HEK293 (cell line): ENCODE data around the gene KDM6A.

ENCODE experiments used
- CTCF ChIA-PET: fragments of 350-600 bp; formaldehyde crosslinking; extraction: SDS; loops from one replicate; lab custom pipeline; 2021; ENCODE audit warnings: antibody characterized with exemption; lab: Yijun Ruan, JAX
- POLR2A ChIA-PET: fragments of 300-600 bp; formaldehyde crosslinking; extraction: SDS; loops from one replicate; lab custom pipeline; 2020; ENCODE audit warnings: antibody characterized with exemption, inconsistent platforms; lab: Yijun Ruan, JAX
- H3K27ac ChIP-seq: fragments of 200-500 bp; sonication (Bioruptor generic); 2 replicates; pipeline ENCODE4 v1.5.1; 2014; ENCODE audit warnings: low read depth, low read length, control low read depth, inconsistent platforms; ENCODE audit errors: extremely low read depth
- H3K36me3 ChIP-seq, 2 experiments: fragments of 200-500 bp in 1 of 2; sonication (Bioruptor generic) in 1 of 2; 1 replicate in 1 of 2; 2 replicates in 1 of 2; pipeline ENCODE4 v1.5.1; 2014 to 2017; ENCODE audit warnings: inconsistent platforms in 2 of 2, low read length in 2 of 2; ENCODE audit not compliant: control insufficient read depth in 2 of 2, insufficient read depth in 1 of 2
- H3K4me1 ChIP-seq: fragments of 200-500 bp; sonication (Bioruptor generic); 2 replicates; pipeline ENCODE4 v1.5.1; 2014; ENCODE audit warnings: mild to moderate bottlenecking, low read length, inconsistent platforms; ENCODE audit not compliant: control insufficient read depth, insufficient read depth
- H3K4me3 ChIP-seq: 2 replicates; pipeline ENCODE4 v1.5.1; 2011; ENCODE audit warnings: low read depth, mild to moderate bottlenecking, control low read depth, low read length, moderate library complexity
- H3K9me3 ChIP-seq: fragments of 200-500 bp; sonication (Bioruptor generic); 2 replicates; pipeline ENCODE4 v1.5.1; 2014; ENCODE audit warnings: low read depth, low read length, inconsistent platforms; ENCODE audit not compliant: control insufficient read depth, insufficient read depth
- EGR2 ChIP-seq: fragments of 450-650 bp; formaldehyde crosslinking; IDR thresholded peaks from 2 replicates; pipeline ENCODE4 v1.5.1; 2016; ENCODE audit warnings: low read depth, missing biosample characterization, missing genetic modification characterization
- FEZF1 ChIP-seq: fragments of 450-650 bp; formaldehyde crosslinking; IDR thresholded peaks from 2 replicates; pipeline ENCODE4 v1.5.1; 2016; ENCODE audit warnings: missing biosample characterization, missing genetic modification characterization
- GLI4 ChIP-seq: fragments of 450-650 bp; formaldehyde crosslinking; IDR thresholded peaks from 2 replicates; pipeline ENCODE4 v1.5.1; 2016; ENCODE audit warnings: missing biosample characterization, missing genetic modification characterization
- IKZF3 ChIP-seq: fragments of 450-650 bp; IDR thresholded peaks from 2 replicates; pipeline ENCODE4 v1.5.0; 2018; ENCODE audit warnings: missing biosample characterization, mild to moderate bottlenecking, missing genetic modification characterization, moderate library complexity
- KLF9 ChIP-seq: fragments of 450-650 bp; formaldehyde crosslinking; IDR thresholded peaks from 2 replicates; pipeline ENCODE4 v1.5.1; 2016; ENCODE audit warnings: missing biosample characterization, missing genetic modification characterization, low read depth
- SP7 ChIP-seq: fragments of 450-650 bp; formaldehyde crosslinking; IDR thresholded peaks from 2 replicates; pipeline ENCODE4 v1.5.1; 2016; ENCODE audit warnings: missing biosample characterization, missing genetic modification characterization
- YY1 ChIP-seq: fragments of 450-650 bp; formaldehyde crosslinking; IDR thresholded peaks from 2 replicates; pipeline ENCODE4 v1.5.1; 2018; ENCODE audit warnings: missing biosample characterization, missing genetic modification characterization
- ZBTB1 ChIP-seq: fragments of 450-650 bp; formaldehyde crosslinking; IDR thresholded peaks from 2 replicates; pipeline ENCODE4 v1.5.1; 2016; ENCODE audit warnings: missing biosample characterization, missing genetic modification characterization
- ZFHX2 ChIP-seq: fragments of 450-650 bp; formaldehyde crosslinking; conservative IDR thresholded peaks from 2 replicates; pipeline ENCODE4 v1.5.1; 2016; ENCODE audit warnings: missing biosample characterization, missing genetic modification characterization
- ZNF114 ChIP-seq: fragments of 450-650 bp; formaldehyde crosslinking; IDR thresholded peaks from 2 replicates; pipeline ENCODE4 v1.5.0; 2017; ENCODE audit warnings: missing biosample characterization, missing genetic modification characterization
- ZNF140 ChIP-seq: fragments of 450-650 bp; formaldehyde crosslinking; IDR thresholded peaks from 2 replicates; pipeline ENCODE4 v1.5.1; 2016; ENCODE audit warnings: missing biosample characterization, missing genetic modification characterization
- ZNF202 ChIP-seq: fragments of 450-650 bp; formaldehyde crosslinking; IDR thresholded peaks from 2 replicates; pipeline ENCODE4 v1.5.1; 2016; ENCODE audit warnings: missing biosample characterization, missing genetic modification characterization, borderline replicate concordance
- ZNF266 ChIP-seq: fragments of 450-650 bp; formaldehyde crosslinking; IDR thresholded peaks from 2 replicates; pipeline ENCODE4 v1.5.1; 2016; ENCODE audit warnings: missing biosample characterization, missing genetic modification characterization, low read depth
- ZNF404 ChIP-seq: fragments of 450-650 bp; formaldehyde crosslinking; IDR thresholded peaks from 2 replicates; pipeline ENCODE4 v1.5.1; 2017; ENCODE audit warnings: missing biosample characterization, missing genetic modification characterization
- ZNF521 ChIP-seq: fragments of 450-650 bp; formaldehyde crosslinking; IDR thresholded peaks from 2 replicates; pipeline ENCODE4 v1.5.1; 2017; ENCODE audit warnings: missing biosample characterization, mild to moderate bottlenecking, missing genetic modification characterization
- ZNF585B ChIP-seq: fragments of 450-650 bp; formaldehyde crosslinking; IDR thresholded peaks from 2 replicates; pipeline ENCODE4 v1.5.1; 2016; ENCODE audit warnings: missing biosample characterization, missing genetic modification characterization
- ZNF664 ChIP-seq: fragments of 450-650 bp; formaldehyde crosslinking; IDR thresholded peaks from 2 replicates; pipeline ENCODE4 v1.5.1; 2016; ENCODE audit warnings: missing biosample characterization, missing genetic modification characterization
- ZNF776 ChIP-seq: fragments of 450-650 bp; formaldehyde crosslinking; IDR thresholded peaks from 2 replicates; pipeline ENCODE4 v1.5.0; 2017; ENCODE audit warnings: missing biosample characterization, missing genetic modification characterization, borderline replicate concordance
- ZNF785 ChIP-seq: fragments of 450-650 bp; formaldehyde crosslinking; IDR thresholded peaks from 2 replicates; pipeline ENCODE4 v1.5.1; 2016; ENCODE audit warnings: missing biosample characterization, missing genetic modification characterization
- ZNF843 ChIP-seq: fragments of 450-650 bp; formaldehyde crosslinking; IDR thresholded peaks from 2 replicates; pipeline ENCODE4 v1.5.1; 2016; ENCODE audit warnings: missing biosample characterization, missing genetic modification characterization
- ZSCAN16 ChIP-seq: fragments of 450-650 bp; formaldehyde crosslinking; IDR thresholded peaks from 2 replicates; pipeline ENCODE4 v1.5.1; 2016; ENCODE audit warnings: missing biosample characterization, missing genetic modification characterization
- TF ChIP-seq, protein P1 (sequence below): fragments of 450-650 bp; formaldehyde crosslinking; IDR thresholded peaks from 2 replicates; pipeline ENCODE4 v1.5.1; 2016; ENCODE audit warnings: missing biosample characterization, missing genetic modification characterization
- TF ChIP-seq, protein P2 (sequence below): fragments of 450-650 bp; formaldehyde crosslinking; IDR thresholded peaks from 2 replicates; pipeline ENCODE4 v1.5.1; 2016; ENCODE audit warnings: missing biosample characterization, missing genetic modification characterization
- TF ChIP-seq, protein P3 (sequence below): fragments of 450-650 bp; formaldehyde crosslinking; IDR thresholded peaks from 2 replicates; pipeline ENCODE4 v1.5.1; 2016; ENCODE audit warnings: missing biosample characterization, missing genetic modification characterization
- TF ChIP-seq, protein P4 (sequence below): fragments of 450-650 bp; formaldehyde crosslinking; IDR thresholded peaks from 2 replicates; pipeline ENCODE4 v1.5.1; 2016; ENCODE audit warnings: missing biosample characterization, missing genetic modification characterization

KDM6A gene

DNA sequence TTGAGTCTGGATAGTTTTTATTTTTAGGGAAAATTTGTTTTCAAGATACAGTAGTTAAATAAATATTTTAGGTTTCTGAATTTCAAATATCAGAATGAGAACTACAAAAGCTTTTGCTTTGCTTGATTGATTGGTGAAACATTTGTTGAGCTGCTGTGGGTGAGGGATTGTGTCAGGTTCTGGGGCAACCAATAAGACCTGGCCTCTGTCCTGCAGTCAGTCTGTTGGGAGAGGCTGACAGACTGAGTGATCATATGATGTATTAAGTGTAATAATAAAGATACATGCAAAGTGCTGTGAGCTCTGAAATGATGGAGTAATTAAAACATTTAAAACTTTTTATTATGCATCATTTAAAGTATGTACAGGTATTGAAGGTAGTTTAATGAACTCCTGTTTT lies 9.6 kb downstream of the KDM6A start (continued):
- TF ChIP-seq FEZF1 (no peak), ZNF664 (no peak), ZNF140 (tag by site-specific recombination) (no peak), ZNF776 (no peak), SP7 (tag by site-specific recombination) (no peak), IKZF3 (tag by site-specific recombination) (no peak), ZNF266 (tag by site-specific recombination) (no peak), ZNF843 (tag by site-specific recombination) (no peak)
- TF ChIP-seq, protein P1, sequence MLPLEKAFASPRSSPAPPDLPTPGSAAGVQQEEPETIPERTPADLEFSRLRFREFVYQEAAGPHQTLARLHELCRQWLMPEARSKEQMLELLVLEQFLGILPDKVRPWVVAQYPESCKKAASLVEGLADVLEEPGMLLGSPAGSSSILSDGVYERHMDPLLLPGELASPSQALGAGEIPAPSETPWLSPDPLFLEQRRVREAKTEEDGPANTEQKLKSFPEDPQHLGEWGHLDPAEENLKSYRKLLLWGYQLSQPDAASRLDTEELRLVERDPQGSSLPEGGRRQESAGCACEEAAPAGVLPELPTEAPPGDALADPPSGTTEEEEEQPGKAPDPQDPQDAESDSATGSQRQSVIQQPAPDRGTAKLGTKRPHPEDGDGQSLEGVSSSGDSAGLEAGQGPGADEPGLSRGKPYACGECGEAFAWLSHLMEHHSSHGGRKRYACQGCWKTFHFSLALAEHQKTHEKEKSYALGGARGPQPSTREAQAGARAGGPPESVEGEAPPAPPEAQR (tag by site-specific recombination), result no peak
- TF ChIP-seq, all 188 proteins: peak for 0

DNA sequence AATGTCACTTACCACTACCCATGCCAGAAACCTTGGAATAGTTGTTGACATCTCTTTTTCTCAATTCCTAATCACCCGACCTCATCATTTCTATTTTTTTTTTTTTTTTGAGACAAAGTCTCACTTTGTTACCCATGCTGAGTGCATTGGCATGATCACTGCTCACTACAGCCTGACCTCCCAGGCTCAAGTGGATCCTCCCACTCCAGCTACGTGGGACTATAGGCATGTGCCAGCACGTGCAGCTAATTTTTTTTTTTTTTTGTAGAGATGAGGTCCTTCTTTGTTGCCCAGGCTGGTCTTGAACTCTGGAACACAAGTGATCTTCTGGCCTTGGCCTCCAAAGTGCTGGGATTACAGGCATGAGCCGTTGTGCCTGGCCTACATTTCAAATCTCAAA lies 12.0 kb downstream of the KDM6A start:
- POLR2A ChIA-PET, result no interaction called here
- Histone ChIP-seq H3K27ac (no peak overlapping the region), H3K9me3 (no peaks in the 10 kb centered on the region), H3K4me1 (no peaks in the 10 kb centered on the region), H3K4me3 (no peak overlapping the region), H3K36me3 (peaks cover 0 to 3% of the 10 kb centered on the region in 2 experiments; a peak in 1 of 3 replicates)
- CTCF ChIA-PET, result no interaction called here
- TF ChIP-seq ZNF114 (tag by site-specific recombination) (no peak), EGR2 (tag by site-specific recombination) (peak; percentile 58; the same call in 1 of the 2 replicates), ZFHX2 (peak; percentile 68)

DNA sequence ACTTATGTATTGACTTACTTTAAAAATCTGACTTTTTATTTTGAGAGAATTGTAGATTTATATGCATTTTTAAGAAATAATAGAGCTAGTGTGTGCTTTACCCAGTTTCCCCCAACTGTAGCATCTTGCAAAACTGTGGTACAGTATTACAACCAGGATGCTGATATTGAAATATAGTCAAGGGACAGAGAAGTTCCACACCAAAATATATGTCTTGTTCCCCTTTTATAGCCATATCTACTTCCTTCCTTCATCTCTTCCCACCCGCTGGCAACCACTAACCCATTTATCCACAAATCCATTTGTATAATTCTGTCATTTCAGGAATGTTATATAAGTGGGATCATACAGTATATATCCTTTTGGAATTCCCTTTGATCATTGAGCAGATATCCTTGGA lies 16.8 kb downstream of the KDM6A start:
- Histone ChIP-seq H3K36me3 (peaks cover 0 to 3% of the 10 kb centered on the region in 2 experiments; a peak in 1 of 3 replicates), H3K27ac (no peak overlapping the region)
- POLR2A ChIA-PET, result no interaction called here

More for the DNA sequence above, 16.8 kb downstream of the KDM6A start:
- no peak overlapping the region for H3K4me3 ChIP-seq
- no peak for TF ChIP-seq GLI4 (tag by site-specific recombination)
- TF ChIP-seq, protein P2, sequence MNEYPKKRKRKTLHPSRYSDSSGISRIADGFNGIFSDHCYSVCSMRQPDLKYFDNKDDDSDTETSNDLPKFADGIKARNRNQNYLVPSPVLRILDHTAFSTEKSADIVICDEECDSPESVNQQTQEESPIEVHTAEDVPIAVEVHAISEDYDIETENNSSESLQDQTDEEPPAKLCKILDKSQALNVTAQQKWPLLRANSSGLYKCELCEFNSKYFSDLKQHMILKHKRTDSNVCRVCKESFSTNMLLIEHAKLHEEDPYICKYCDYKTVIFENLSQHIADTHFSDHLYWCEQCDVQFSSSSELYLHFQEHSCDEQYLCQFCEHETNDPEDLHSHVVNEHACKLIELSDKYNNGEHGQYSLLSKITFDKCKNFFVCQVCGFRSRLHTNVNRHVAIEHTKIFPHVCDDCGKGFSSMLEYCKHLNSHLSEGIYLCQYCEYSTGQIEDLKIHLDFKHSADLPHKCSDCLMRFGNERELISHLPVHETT, result no peak
- TF ChIP-seq ZSCAN16, result no peak
- TF ChIP-seq, protein P3, sequence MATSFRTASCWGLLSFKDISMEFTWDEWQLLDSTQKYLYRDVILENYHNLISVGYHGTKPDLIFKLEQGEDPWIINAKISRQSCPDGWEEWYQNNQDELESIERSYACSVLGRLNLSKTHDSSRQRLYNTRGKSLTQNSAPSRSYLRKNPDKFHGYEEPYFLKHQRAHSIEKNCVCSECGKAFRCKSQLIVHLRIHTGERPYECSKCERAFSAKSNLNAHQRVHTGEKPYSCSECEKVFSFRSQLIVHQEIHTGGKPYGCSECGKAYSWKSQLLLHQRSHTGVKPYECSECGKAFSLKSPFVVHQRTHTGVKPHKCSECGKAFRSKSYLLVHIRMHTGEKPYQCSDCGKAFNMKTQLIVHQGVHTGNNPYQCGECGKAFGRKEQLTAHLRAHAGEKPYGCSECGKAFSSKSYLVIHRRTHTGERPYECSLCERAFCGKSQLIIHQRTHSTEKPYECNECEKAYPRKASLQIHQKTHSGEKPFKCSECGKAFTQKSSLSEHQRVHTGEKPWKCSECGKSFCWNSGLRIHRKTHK, result no peak
- no peak for TF ChIP-seq KLF9 (tag by site-specific recombination)
- no peak for TF ChIP-seq ZNF785 (tag by site-specific recombination)
- no peak for TF ChIP-seq YY1 (tag by site-specific recombination)
- no peak for TF ChIP-seq ZNF585B
- no peak for TF ChIP-seq ZNF404 (tag by site-specific recombination)
- TF ChIP-seq ZNF202, result no peak
- TF ChIP-seq, protein P4, sequence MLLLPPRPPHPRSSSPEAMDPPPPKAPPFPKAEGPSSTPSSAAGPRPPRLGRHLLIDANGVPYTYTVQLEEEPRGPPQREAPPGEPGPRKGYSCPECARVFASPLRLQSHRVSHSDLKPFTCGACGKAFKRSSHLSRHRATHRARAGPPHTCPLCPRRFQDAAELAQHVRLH (tag by site-specific recombination), result no peak
- TF ChIP-seq ZNF521, result no peak
- TF ChIP-seq ZBTB1 (tag by site-specific recombination), result no peak
- H3K9me3 ChIP-seq, result no peaks in the 10 kb centered on the region
- H3K4me1 ChIP-seq, result no peaks in the 10 kb centered on the region
- CTCF ChIA-PET, result no interaction called here
